ENCODE measurements around the gene C12orf42.
"Not testable (repeated sequence)": the region's sequence is repeated elsewhere in the genome, so short reads cannot be mapped to it uniquely, and the experiment has no call there.

The C12orf42 gene

GRCh38 chr12:103425674-103426073, 70.1 kb downstream of the C12orf42 start:
- not testable (repeated sequence) for DNase-seq (ENCODE audit: extremely low read depth in 1 of 2, low read depth in 1 of 2)

GRCh38 chr12:103424849-103425586, 70.8 kb downstream of the C12orf42 start:
- not testable (repeated sequence) for DNase-seq (ENCODE audit: extremely low read depth in 1 of 2, low read depth in 1 of 2)

- DNase-seq (ENCODE audit: extremely low read depth in 1 of 2, low read depth in 1 of 2): no peak
These were observed 72.3 kb downstream of the C12orf42 start for GRCh38 chr12:103423516-103423910.

- no peak for DNase-seq (ENCODE audit: extremely low read depth in 1 of 2, low read depth in 1 of 2)
These were observed 72.8 kb downstream of the C12orf42 start for GRCh38 chr12:103422746-103423515.

GRCh38 chr12:103422328-103422727, 73.4 kb downstream of the C12orf42 start:
- DNase-seq (ENCODE audit: extremely low read depth in 1 of 2, low read depth in 1 of 2): no peak

- DNase-seq (ENCODE audit: extremely low read depth in 1 of 2, low read depth in 1 of 2): no peak
These were observed 74.4 kb downstream of the C12orf42 start for GRCh38 chr12:103421402-103421801.

GRCh38 chr12:103415681-103416080, 80.1 kb downstream of the C12orf42 start:
- DNase-seq (ENCODE audit: extremely low read depth in 1 of 2, low read depth in 1 of 2): no peak

GRCh38 chr12:103401421-103401820, 94.3 kb downstream of the C12orf42 start:
- no peak for DNase-seq (ENCODE audit: extremely low read depth in 1 of 2, low read depth in 1 of 2)

GRCh38 chr12:103399986-103400385, 95.8 kb downstream of the C12orf42 start:
- no peak for DNase-seq (ENCODE audit: extremely low read depth in 1 of 2, low read depth in 1 of 2)

- no peak for DNase-seq (ENCODE audit: extremely low read depth in 1 of 2, low read depth in 1 of 2)
These were observed 98.2 kb downstream of the C12orf42 start for GRCh38 chr12:103397536-103397935.

- no peak for DNase-seq (ENCODE audit: extremely low read depth in 1 of 2, low read depth in 1 of 2)
These were observed 103.0 kb downstream of the C12orf42 start for GRCh38 chr12:103392722-103393121.

GRCh38 chr12:103391103-103391502, 104.7 kb downstream of the C12orf42 start:
- no peak for DNase-seq (ENCODE audit: extremely low read depth in 1 of 2, low read depth in 1 of 2)

GRCh38 chr12:103387385-103387784, 108.4 kb downstream of the C12orf42 start:
- no peak for DNase-seq (ENCODE audit: extremely low read depth in 1 of 2, low read depth in 1 of 2)

- DNase-seq (ENCODE audit: extremely low read depth in 1 of 2, low read depth in 1 of 2): no peak
These were observed 109.3 kb downstream of the C12orf42 start for GRCh38 chr12:103386451-103386850.

- no peak for DNase-seq (ENCODE audit: extremely low read depth in 1 of 2, low read depth in 1 of 2)
These were observed 112.9 kb downstream of the C12orf42 start for GRCh38 chr12:103382736-103383346.

- no peak for DNase-seq (ENCODE audit: extremely low read depth in 1 of 2, low read depth in 1 of 2)
These were observed 113.6 kb downstream of the C12orf42 start for GRCh38 chr12:103382119-103382518.

- DNase-seq (ENCODE audit: extremely low read depth in 1 of 2, low read depth in 1 of 2): no peak
These were observed 116.1 kb downstream of the C12orf42 start for GRCh38 chr12:103379670-103380069.

GRCh38 chr12:103373088-103373523, 122.7 kb downstream of the C12orf42 start:
- no peak for DNase-seq (ENCODE audit: extremely low read depth in 1 of 2, low read depth in 1 of 2)

- no peak for DNase-seq (ENCODE audit: extremely low read depth in 1 of 2, low read depth in 1 of 2)
These were observed 125.8 kb downstream of the C12orf42 start for GRCh38 chr12:103369929-103370328.

- DNase-seq (ENCODE audit: extremely low read depth in 1 of 2, low read depth in 1 of 2): no peak
These were observed 127.6 kb downstream of the C12orf42 start for GRCh38 chr12:103368167-103368566.

- no peak for DNase-seq (ENCODE audit: extremely low read depth in 1 of 2, low read depth in 1 of 2)
These were observed 141.4 kb downstream of the C12orf42 start for GRCh38 chr12:103354403-103354802.

GRCh38 chr12:103353913-103354312, 141.9 kb downstream of the C12orf42 start:
- DNase-seq (ENCODE audit: extremely low read depth in 1 of 2, low read depth in 1 of 2): no peak

Data from activated CD8-positive, alpha-beta memory T cell treated with anti-CD3 and anti-CD28 coated beads for 1 hour (primary cell).